ENCODE measurements around the gene IL27RA. TPM values are rescaled to one million over a fixed set of nuclear protein-coding genes. Genes with fewer than 3 reads are reported as not detected.

Gene IL27RA
- total and polyA plus RNA-seq, 2 donors (not counting 1 experiment from before 2014, with no cell fraction given) = 36.2 to 38.6 TPM

DNA sequence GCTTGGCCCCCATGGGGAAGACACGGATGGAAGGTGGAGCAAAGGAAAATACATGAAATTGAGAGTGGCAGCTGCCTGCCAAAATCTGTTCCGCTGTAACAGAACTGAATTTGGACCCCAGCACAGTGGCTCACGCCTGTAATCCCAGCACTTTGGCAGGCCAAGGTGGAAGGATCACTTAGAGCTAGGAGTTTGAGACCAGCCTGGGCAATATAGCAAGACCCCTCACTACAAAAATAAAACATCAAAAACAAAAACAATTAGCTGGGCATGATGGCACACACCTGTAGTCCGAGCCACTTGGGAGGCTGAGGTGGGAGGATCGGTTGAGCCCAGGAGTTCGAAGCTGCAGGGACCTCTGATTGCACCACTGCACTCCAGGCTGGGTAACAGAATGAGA, 20.9 kb downstream of the IL27RA start:
- Histone ChIP-seq H3K9me3 (ENCODE audit: control extremely low read depth in 1 of 3, control insufficient read depth in 2 of 3, insufficient read depth in 1 of 3, low read length in 2 of 3) (peaks cover 0 to 11% (median 2%) of the 10 kb centered on the region in 3 donors), H3K79me2 (ENCODE audit: control insufficient read depth, insufficient read depth, low read length) (no peaks in the 10 kb centered on the region), H3K27ac (ENCODE audit: low read length in 2 of 2) (no peak overlapping the region), H3K4me1 (ENCODE audit: control insufficient read depth in 2 of 2, insufficient read depth in 2 of 2, low read length in 2 of 2) (peaks cover 2 to 5% of the 10 kb centered on the region in 2 donors), H3K9ac (ENCODE audit: low read length) (no peak overlapping the region), H2AFZ (ENCODE audit: insufficient read depth, low read depth, low read length, poor library complexity, severe bottlenecking) (no peak overlapping the region), H3K27me3 (replicated peaks in 1 of 4; ENCODE audit: control extremely low read depth in 1 of 4, control insufficient read depth in 3 of 4, insufficient read depth in 4 of 4, low read length in 3 of 4) (peaks cover 0 to 12% (median 6%) of the 10 kb centered on the region in 4 experiments), H3K4me2 (replicated peaks; ENCODE audit: low read depth, low read length, poor library complexity, severe bottlenecking) (no peak overlapping the region), H3K36me3 (replicated peaks in 1 of 2; ENCODE audit: control extremely low read depth in 1 of 2, control insufficient read depth in 1 of 2, extremely low read depth in 1 of 2, insufficient read depth in 2 of 2, low read length in 1 of 2) (peaks cover 9 to 44% of the 10 kb centered on the region in 2 experiments), H3K4me3 (ENCODE audit: control extremely low read depth in 1 of 5, extremely low read depth in 1 of 5, insufficient read depth in 1 of 5, low read depth in 2 of 5, low read length in 4 of 5) (no peak overlapping the region), H4K20me1 (ENCODE audit: control insufficient read depth, insufficient read depth, low read length, poor library complexity, severe bottlenecking) (peaks cover 20% of the 10 kb centered on the region)
- H3K27me3 Mint-ChIP-seq = peaks cover 6% of the 10 kb centered on the region
- peaks cover 4% of the 10 kb centered on the region for H3K4me1 Mint-ChIP-seq
- H3K4me3 Mint-ChIP-seq = no peak overlapping the region
- POLR2A ChIA-PET = interaction anchor here (0.6 to 0.7 kb wide), 2 partner anchors 9 to 37 kb away, joined by 3 to 6 read pairs; no protein-coding TSS in a partner anchor
- no peak overlapping the region for H3K27ac Mint-ChIP-seq
- no peak for DNase-seq
- intact Hi-C loops (cut with micrococcal nuclease) = no loop called here
- 97% methylated on average over 4 of the region's 6 CpGs for WGBS (ENCODE audit: insufficient coverage)
- no peak for ATAC-seq (ENCODE audit: low read depth)
- CTCF ChIA-PET = interaction anchor here (0.5 to 2.0 kb wide), 7 partner anchors 9 to 308 kb away, joined by 3 to 8 read pairs (median 3); partner anchors contain the start of gene MISP3
- TF ChIP-seq EZH2 (IDR thresholded peaks at IDR 0.05; ENCODE audit: borderline replicate concordance, insufficient read depth, low read depth, low read length, poor library complexity, severe bottlenecking) = no peak
- TF ChIP-seq, protein P1, sequence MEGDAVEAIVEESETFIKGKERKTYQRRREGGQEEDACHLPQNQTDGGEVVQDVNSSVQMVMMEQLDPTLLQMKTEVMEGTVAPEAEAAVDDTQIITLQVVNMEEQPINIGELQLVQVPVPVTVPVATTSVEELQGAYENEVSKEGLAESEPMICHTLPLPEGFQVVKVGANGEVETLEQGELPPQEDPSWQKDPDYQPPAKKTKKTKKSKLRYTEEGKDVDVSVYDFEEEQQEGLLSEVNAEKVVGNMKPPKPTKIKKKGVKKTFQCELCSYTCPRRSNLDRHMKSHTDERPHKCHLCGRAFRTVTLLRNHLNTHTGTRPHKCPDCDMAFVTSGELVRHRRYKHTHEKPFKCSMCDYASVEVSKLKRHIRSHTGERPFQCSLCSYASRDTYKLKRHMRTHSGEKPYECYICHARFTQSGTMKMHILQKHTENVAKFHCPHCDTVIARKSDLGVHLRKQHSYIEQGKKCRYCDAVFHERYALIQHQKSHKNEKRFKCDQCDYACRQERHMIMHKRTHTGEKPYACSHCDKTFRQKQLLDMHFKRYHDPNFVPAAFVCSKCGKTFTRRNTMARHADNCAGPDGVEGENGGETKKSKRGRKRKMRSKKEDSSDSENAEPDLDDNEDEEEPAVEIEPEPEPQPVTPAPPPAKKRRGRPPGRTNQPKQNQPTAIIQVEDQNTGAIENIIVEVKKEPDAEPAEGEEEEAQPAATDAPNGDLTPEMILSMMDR (IDR thresholded peaks at IDR 0.05) = no peak
- no peaks in the 10 kb centered on the region for H3K9me3 Mint-ChIP-seq (ENCODE audit: insufficient read depth)

DNA sequence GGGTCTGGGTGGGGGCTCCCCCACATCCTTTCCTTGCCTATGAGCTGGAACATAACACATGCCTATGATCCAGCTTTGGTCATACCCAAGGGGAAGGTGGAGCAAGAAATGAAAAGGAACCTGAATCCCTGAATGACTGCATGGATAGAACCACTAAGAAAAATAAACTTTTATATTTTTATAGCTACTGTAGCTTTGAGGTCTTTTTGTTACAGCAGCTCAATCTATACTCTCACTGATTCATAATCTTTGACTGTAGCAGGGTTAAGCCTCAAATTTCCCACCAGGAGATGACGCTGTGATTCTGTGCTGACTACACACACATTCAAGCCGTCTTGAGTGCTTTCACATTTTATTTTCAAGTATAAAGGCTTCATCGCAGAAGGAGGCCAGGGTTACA, 21.5 kb downstream of the IL27RA start:
- H3K9me3 Mint-ChIP-seq (ENCODE audit: insufficient read depth) = no peaks in the 10 kb centered on the region
- Histone ChIP-seq H3K9me3 (ENCODE audit: control extremely low read depth in 1 of 3, control insufficient read depth in 2 of 3, insufficient read depth in 1 of 3, low read length in 2 of 3) (peaks cover 0 to 11% (median 2%) of the 10 kb centered on the region in 3 donors), H3K4me2 (replicated peaks; ENCODE audit: low read depth, low read length, poor library complexity, severe bottlenecking) (no peak overlapping the region), H3K9ac (ENCODE audit: low read length) (no peak overlapping the region), H4K20me1 (ENCODE audit: control insufficient read depth, insufficient read depth, low read length, poor library complexity, severe bottlenecking) (peaks cover 20% of the 10 kb centered on the region), H3K4me1 (ENCODE audit: control insufficient read depth in 2 of 2, insufficient read depth in 2 of 2, low read length in 2 of 2) (peaks cover 6 to 10% of the 10 kb centered on the region in 2 donors), H2AFZ (ENCODE audit: insufficient read depth, low read depth, low read length, poor library complexity, severe bottlenecking) (no peak overlapping the region), H3K4me3 (ENCODE audit: control extremely low read depth in 1 of 5, extremely low read depth in 1 of 5, insufficient read depth in 1 of 5, low read depth in 2 of 5, low read length in 4 of 5) (no peak overlapping the region), H3K27ac (ENCODE audit: low read length in 2 of 2) (no peak overlapping the region), H3K27me3 (replicated peaks in 1 of 4; ENCODE audit: control extremely low read depth in 1 of 4, control insufficient read depth in 3 of 4, insufficient read depth in 4 of 4, low read length in 3 of 4) (peaks cover 0 to 17% (median 10%) of the 10 kb centered on the region in 4 experiments), H3K79me2 (ENCODE audit: control insufficient read depth, insufficient read depth, low read length) (no peaks in the 10 kb centered on the region), H3K36me3 (replicated peaks in 1 of 2; ENCODE audit: control extremely low read depth in 1 of 2, control insufficient read depth in 1 of 2, extremely low read depth in 1 of 2, insufficient read depth in 2 of 2, low read length in 1 of 2) (peaks cover 9 to 44% of the 10 kb centered on the region in 2 experiments)
- ChIA-PET CTCF (interaction anchor here (0.8 to 2.0 kb wide), 6 partner anchors 9 to 172 kb away, joined by 3 to 8 read pairs (median 3); partner anchors contain the start of gene MISP3), POLR2A (interaction anchor here (0.6 to 0.7 kb wide), 3 partner anchors 8 to 38 kb away, joined by 3 to 6 read pairs (median 5); no protein-coding TSS in a partner anchor)
- peaks cover 8% of the 10 kb centered on the region for H3K4me1 Mint-ChIP-seq
- TF ChIP-seq EZH2 (IDR thresholded peaks at IDR 0.05; ENCODE audit: borderline replicate concordance, insufficient read depth, low read depth, low read length, poor library complexity, severe bottlenecking) = no peak
- TF ChIP-seq, protein P1 (IDR thresholded peaks at IDR 0.05) = no peak
- H3K27ac Mint-ChIP-seq = no peak overlapping the region
- intact Hi-C loops (cut with micrococcal nuclease) = no loop called here
- DNase-seq (no peak), ATAC-seq (ENCODE audit: low read depth) (no peak)
- H3K27me3 Mint-ChIP-seq = peaks cover 8% of the 10 kb centered on the region
- 100% methylated on average over 1 of the region's 3 CpGs for WGBS (ENCODE audit: insufficient coverage)
- H3K4me3 Mint-ChIP-seq = no peak overlapping the region
